ENCODE measurements around the gene DUSP28.

DUSP28 gene

DNA sequence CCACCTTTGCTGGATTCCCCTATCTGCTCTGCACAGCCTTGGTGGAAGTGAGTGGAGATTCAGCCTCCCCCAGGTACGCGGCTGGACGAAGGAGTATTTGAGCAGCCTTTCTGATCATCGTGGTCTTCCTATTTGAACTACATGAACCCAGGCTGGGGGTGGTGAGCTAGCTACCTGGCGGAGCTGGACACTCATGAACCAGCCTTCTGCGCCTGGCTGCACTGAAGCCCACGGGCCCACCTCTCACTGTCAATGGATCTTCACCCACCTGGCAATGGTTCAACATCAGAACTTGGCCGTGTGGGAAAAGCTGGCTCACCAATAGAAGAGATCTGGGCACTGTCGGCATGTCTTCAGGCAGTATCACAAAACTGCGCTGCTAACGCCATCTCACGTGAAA is 37.8 kb upstream of the DUSP28 start:
- H3K4me3 ChIP-seq (ENCODE audit: low read depth, low read length) = no peak overlapping the region
- TF ChIP-seq, protein P1, sequence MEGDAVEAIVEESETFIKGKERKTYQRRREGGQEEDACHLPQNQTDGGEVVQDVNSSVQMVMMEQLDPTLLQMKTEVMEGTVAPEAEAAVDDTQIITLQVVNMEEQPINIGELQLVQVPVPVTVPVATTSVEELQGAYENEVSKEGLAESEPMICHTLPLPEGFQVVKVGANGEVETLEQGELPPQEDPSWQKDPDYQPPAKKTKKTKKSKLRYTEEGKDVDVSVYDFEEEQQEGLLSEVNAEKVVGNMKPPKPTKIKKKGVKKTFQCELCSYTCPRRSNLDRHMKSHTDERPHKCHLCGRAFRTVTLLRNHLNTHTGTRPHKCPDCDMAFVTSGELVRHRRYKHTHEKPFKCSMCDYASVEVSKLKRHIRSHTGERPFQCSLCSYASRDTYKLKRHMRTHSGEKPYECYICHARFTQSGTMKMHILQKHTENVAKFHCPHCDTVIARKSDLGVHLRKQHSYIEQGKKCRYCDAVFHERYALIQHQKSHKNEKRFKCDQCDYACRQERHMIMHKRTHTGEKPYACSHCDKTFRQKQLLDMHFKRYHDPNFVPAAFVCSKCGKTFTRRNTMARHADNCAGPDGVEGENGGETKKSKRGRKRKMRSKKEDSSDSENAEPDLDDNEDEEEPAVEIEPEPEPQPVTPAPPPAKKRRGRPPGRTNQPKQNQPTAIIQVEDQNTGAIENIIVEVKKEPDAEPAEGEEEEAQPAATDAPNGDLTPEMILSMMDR (IDR thresholded peaks at IDR 0.05; ENCODE audit: borderline replicate concordance, insufficient read depth, low read depth, low read length) = no peak

DNA sequence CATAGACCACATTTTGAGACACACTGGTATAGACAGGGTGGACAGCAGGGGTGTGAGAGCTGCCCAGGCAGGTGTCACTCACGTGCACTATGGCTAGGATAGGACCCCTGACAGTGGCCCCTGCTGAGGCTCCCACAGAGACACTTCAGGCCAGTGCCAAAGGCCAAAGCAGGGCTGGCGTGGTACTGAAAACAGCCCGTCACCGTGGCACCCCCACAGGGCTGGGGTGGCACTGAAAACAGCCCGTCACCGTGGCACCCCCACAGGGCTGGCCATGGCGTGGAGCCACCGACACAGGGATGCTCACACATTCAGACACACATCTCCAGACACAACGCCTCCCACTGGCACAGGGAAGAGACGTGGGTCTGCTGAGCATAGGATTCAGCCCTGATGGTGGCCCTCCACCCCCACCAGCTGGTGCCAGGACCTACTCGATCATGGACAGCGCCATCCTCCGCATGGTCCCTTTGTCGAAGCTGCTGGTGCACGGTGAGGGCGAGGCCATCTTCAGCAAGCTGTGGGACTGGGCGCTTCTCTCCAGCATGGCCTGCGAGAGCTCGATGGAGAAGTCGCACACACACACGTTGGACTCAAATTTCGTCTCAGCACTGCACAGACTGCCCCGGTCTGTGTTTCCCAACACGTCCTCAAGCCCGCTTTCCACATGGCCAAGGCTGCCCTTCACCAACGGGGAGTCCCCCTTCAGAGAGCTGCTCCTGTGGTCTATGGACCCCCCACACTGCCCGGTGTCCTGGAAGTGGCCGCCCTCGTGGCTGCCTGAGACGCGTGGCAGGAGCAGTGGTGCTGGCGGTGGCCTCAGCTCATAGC is 36.5 kb upstream of the DUSP28 start:
- no peak overlapping the region for H3K4me3 ChIP-seq (ENCODE audit: low read depth, low read length)

DNA sequence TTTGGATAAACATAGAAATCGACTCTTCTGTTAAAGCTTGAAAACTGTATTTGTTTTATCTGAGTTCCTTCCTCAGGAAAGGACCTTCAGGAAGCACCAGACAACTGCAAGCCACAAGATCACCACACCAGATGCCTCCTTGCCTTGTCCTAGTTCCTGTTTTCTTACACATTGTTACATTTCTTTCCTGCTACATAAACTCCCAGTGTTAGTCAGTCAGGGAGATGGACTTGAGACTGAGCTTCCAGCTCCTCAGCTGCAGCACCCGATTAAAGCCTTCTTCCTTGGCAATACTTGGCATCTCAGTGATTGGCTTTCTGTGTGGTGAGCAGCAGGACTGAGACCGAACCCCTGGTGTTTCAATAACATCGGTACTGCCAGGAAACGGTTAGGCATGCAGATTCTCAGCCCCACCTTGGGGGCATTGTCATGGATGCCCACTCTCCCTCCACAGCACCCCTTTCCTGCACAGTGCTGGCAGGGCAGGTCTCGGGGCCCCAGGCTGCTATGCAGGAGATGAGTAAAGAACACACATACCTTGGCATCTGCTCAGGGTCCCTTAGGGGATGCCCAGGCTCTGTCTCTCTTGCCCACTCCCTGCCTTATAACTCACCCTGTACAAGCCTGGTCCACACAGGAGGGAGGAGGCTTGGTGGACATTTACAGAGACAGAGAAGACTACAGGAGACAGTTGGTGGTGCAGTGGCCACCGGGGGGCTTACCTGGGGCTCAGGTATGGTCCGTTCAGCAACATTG is 35.0 kb upstream of the DUSP28 start:
- TF ChIP-seq, protein P1 (IDR thresholded peaks at IDR 0.05; ENCODE audit: borderline replicate concordance, insufficient read depth, low read depth, low read length) = no peak
- H3K4me3 ChIP-seq (ENCODE audit: low read depth, low read length) = no peak overlapping the region

More for the DNA sequence above, 36.5 kb upstream of the DUSP28 start:
- TF ChIP-seq, protein P1 (IDR thresholded peaks at IDR 0.05; ENCODE audit: borderline replicate concordance, insufficient read depth, low read depth, low read length) = no peak

DNA sequence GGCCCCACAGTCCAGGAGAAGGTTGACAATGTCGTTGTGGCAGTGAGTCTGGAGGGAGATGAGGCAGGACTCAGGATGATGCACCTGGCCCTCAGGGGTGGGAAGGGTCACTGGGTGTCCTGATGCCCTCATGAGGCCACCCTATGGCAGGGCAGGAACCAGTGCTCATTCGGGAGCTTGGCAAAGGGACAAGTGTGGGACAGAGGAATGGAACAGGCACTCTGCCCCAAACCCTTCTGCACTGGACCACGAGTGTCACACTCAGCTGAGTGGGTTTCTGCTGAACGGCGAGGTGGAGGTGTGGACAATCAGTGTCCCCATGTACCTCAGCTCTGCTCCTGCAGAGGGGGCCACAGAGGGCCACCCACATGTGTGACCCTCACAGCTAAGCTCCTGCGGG is 34.4 kb upstream of the DUSP28 start:
- no peak overlapping the region for H3K4me3 ChIP-seq (ENCODE audit: low read depth, low read length)
- TF ChIP-seq, protein P1 (IDR thresholded peaks at IDR 0.05; ENCODE audit: borderline replicate concordance, insufficient read depth, low read depth, low read length) = no peak

DNA sequence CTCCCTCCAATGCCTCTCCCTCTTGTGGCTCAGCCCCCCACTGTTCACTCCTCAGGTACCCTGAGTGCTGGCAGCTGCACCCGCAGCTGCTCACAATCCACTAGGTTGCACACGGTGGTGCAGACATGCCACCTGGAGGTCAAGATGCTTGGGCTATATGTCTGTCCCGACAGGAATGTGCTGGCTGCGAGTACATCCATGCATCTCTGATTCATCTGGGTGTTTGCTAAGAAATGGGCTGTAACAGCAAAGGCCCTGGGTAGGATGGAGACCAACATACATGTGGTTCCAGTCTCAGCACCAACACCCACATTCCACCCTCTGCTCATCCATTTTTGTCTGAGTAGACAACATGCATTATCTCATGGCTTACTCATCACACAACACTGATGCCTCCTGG is 33.6 kb upstream of the DUSP28 start:
- TF ChIP-seq, protein P1 (IDR thresholded peaks at IDR 0.05; ENCODE audit: borderline replicate concordance, insufficient read depth, low read depth, low read length) = no peak
- H3K4me3 ChIP-seq (ENCODE audit: low read depth, low read length) = no peak overlapping the region

DNA sequence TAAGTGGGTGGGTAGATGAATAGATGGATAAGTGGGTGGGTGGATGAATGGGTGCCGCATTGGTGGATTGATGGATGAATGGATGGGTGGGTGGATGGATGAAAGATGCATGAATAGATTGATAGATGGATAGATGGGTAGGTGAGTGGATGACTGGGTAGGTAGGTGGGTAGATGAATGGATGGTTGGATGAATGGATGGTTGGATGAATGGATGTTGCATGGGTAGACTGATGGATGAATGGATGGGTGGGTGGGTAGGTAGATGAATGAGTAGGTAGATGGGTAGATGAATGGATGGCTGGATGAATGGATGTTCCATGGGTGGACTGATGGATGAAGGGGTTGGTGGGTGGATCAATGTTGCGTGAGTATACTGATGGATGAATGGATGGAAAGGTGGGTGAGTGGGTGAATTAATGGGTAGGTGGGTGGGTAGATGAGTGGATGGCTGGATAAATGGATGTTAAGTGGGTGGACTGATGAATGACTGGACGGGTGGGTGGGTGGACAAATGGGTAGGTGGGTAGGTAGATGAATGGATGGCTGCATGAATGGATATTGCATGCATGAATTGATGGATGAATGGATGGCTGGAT is 32.9 kb upstream of the DUSP28 start:
- TF ChIP-seq, protein P1 (IDR thresholded peaks at IDR 0.05; ENCODE audit: borderline replicate concordance, insufficient read depth, low read depth, low read length) = no peak

More for the DNA sequence above, 32.9 kb upstream of the DUSP28 start:
- no peak overlapping the region for H3K4me3 ChIP-seq (ENCODE audit: low read depth, low read length)

All from GM12875 (cell line).